ENCODE data around the gene MRTFA.

Gene MRTFA

DNA sequence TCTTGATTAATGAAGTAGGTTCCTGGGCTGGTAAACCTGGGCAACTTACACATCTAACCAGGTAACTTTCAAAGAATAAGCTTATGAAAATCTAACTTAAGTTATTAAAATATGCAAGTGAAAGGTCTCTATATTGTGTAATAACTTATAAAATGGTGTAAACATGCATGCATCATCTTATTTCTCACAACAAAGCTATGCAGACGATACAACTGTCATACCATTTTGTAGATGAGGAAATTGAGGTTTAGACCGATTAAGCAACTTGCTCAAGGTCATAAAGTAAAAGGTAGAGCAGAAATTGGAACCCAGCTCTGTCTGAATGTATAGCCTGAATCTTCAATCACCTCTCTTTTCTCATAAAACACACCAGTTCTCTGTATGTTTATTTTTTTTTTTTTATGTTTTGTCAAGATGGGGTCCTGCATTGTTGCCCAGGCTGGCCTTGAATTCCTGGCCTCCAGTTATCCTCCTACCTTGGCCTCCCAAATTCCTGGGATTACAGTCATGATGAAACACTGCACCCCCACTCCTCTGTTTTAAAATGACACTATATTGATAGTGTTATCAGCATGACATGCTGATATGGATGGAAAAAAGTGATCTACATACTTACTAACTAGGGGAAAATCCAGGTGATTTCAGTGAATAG lies 156.5 kb downstream of the MRTFA start:
- Histone ChIP-seq H3K27me3 (no peaks in the 10 kb centered on the region), H3K4me3 (no peak overlapping the region), H3K9me3 (no peaks in the 10 kb centered on the region), H3K4me1 (peaks cover 0 to 56% (median 7%) of the 10 kb centered on the region in 4 donors), H3K27ac (no peak overlapping the region), H3K36me3 (no peaks in the 10 kb centered on the region)
- no peak for DNase-seq
- TF ChIP-seq, protein P1, sequence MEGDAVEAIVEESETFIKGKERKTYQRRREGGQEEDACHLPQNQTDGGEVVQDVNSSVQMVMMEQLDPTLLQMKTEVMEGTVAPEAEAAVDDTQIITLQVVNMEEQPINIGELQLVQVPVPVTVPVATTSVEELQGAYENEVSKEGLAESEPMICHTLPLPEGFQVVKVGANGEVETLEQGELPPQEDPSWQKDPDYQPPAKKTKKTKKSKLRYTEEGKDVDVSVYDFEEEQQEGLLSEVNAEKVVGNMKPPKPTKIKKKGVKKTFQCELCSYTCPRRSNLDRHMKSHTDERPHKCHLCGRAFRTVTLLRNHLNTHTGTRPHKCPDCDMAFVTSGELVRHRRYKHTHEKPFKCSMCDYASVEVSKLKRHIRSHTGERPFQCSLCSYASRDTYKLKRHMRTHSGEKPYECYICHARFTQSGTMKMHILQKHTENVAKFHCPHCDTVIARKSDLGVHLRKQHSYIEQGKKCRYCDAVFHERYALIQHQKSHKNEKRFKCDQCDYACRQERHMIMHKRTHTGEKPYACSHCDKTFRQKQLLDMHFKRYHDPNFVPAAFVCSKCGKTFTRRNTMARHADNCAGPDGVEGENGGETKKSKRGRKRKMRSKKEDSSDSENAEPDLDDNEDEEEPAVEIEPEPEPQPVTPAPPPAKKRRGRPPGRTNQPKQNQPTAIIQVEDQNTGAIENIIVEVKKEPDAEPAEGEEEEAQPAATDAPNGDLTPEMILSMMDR (IDR thresholded peaks at IDR 0.05) = no peak
- intact Hi-C loops (cut with DNase I; ENCODE audit: low total_unique reads) = no loop called here

DNA sequence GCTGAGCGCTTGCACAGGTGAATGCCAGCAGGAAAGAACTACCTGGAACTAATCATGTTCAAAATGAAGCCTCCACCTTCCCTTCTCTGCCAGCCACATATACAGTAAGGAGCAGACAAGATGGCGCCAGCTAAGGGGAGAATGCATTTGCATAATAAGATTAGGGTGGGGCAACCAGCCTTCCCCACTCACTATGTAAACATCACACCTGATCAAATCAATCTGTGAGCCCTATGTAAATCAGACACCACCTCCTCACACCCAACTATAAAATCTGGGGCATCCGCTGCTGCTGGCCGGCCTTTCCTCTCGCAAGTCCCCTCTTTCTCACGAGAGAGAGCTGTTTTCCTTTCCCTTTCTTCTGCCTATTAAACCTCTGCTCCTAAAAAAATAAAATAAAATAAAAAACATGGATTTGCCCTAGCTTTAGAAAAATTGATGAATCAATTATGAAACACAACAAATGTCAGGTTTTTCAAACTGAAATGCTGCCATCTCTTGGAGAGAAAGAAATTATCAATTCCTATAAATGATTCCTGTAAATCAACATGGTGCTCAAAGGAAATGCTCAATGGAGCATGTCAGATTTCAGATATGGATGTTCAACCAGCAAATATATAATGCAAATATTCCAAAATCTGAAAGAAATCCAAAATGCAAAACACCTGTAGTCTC lies 157.3 kb downstream of the MRTFA start:
- Histone ChIP-seq H3K27me3 (no peaks in the 10 kb centered on the region), H3K27ac (no peak overlapping the region), H3K4me3 (no peak overlapping the region), H3K9me3 (no peaks in the 10 kb centered on the region), H3K36me3 (no peaks in the 10 kb centered on the region), H3K4me1 (peaks cover 0 to 52% (median 7%) of the 10 kb centered on the region in 4 donors)
- no peak for DNase-seq
- TF ChIP-seq, protein P1 (IDR thresholded peaks at IDR 0.05) = no peak
- intact Hi-C loops (cut with DNase I; ENCODE audit: low total_unique reads) = no loop called here

DNA sequence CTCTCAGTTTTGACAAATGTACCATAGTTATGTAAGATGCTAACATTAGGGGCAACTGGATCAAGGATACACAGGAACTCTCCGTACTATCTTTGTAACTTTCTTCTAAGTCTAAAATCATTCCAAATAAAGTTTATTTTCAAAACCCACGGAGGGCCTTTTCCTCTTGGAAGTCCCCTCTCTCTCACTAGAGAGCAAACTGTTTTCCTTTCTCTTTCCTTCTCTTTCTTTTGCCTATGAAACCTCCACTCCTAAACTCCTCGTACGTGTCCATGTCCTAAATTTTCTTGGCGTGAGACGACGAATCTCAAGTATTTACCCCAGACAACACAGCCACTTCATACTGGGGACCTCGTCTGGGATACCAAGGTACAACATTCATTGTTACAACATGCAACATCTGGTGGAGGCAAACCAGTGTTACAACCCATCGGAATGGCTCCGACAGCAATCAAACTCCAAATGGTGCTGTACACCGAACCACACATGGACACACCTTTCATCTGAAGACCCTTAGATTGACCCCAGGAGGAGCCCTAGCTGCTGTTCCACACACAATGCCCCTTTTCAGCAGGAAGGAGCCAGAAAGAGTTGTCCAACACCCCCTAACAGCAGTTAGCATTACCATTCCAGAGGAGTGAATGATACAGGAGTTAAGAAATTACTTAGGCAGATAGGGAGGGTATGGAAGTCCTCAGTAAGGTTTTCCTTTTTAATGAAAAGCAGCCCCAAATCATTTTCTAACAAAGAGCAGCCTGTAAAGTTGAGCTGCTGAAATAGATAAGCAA lies 158.0 kb downstream of the MRTFA start:
- intact Hi-C loops (cut with DNase I; ENCODE audit: low total_unique reads) = no loop called here
- no peaks in the 10 kb centered on the region for H3K9me3 ChIP-seq
- no peak overlapping the region for H3K27ac ChIP-seq
- peaks cover 0 to 52% (median 7%) of the 10 kb centered on the region in 4 donors for H3K4me1 ChIP-seq
- no peak for DNase-seq
- H3K36me3 ChIP-seq = no peaks in the 10 kb centered on the region
- TF ChIP-seq, protein P1 (IDR thresholded peaks at IDR 0.05) = no peak
- H3K4me3 ChIP-seq = no peak overlapping the region
- H3K27me3 ChIP-seq = no peaks in the 10 kb centered on the region

DNA sequence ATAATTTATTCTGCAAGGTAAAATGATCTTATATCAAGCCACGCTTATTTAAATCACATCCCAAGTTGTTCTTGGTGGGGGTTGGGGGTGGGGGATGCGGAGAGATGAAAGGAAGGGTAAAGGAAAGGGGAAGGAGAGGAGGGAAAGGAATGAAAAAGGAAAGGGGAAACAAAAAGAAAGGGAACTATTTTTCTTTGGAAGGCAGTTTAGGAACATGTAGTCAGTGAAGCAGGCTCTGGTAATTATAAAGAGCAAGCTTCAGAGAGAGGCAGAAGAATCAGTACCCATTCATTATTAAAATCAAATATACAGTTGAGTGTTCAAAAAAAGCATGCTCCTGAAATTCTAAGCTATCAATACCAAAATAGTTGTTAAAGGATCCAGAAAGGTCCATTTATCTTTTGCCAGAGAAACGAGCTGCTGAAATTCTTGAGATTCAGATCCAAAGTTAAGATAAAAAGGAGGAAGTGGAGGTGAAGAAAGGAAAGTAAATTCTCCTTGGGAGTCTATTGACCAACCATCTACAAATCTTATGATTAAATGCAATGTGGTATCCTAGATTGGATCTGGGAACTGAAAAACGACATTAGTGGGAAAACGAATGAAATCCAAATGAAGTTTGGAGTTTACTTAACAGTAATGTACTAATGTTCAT lies 158.7 kb downstream of the MRTFA start:
- H3K27me3 ChIP-seq = no peaks in the 10 kb centered on the region
- H3K36me3 ChIP-seq = no peaks in the 10 kb centered on the region
- no peaks in the 10 kb centered on the region for H3K9me3 ChIP-seq
- peaks cover 0 to 52% (median 7%) of the 10 kb centered on the region in 4 donors for H3K4me1 ChIP-seq
- no peak overlapping the region for H3K27ac ChIP-seq
- no peak overlapping the region for H3K4me3 ChIP-seq
- intact Hi-C loops (cut with DNase I; ENCODE audit: low total_unique reads) = no loop called here
- DNase-seq = no peak
- TF ChIP-seq, protein P1 (IDR thresholded peaks at IDR 0.05) = no peak

DNA sequence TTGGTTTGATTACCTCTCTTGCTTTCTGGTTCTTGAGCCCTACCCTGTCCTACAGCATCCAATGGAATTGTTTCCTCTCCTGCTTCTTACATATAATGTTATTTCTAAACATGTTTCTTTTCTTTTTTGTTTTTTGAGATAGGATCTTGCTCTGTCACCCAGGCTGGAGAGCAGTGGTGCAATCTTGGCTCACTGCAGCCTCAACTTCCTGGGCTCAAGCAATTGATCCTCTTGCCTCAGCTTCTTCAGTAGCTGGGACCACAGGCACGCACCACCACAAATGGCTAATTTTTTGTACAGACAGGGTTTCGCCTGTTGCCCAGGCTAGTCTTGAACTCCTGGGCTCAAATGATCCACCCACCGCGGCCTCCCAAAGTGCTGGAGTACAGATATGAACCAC lies 160.2 kb downstream of the MRTFA start:
- H3K4me1 ChIP-seq = peaks cover 0 to 41% (median 7%) of the 10 kb centered on the region in 4 donors
- intact Hi-C loops (cut with DNase I; ENCODE audit: low total_unique reads) = no loop called here
- no peak overlapping the region for H3K27ac ChIP-seq

More for the DNA sequence above, 160.2 kb downstream of the MRTFA start:
- Histone ChIP-seq H3K4me3 (no peak overlapping the region), H3K36me3 (no peaks in the 10 kb centered on the region), H3K27me3 (no peaks in the 10 kb centered on the region), H3K9me3 (no peaks in the 10 kb centered on the region)
- no peak for DNase-seq
- TF ChIP-seq, protein P1 (IDR thresholded peaks at IDR 0.05) = no peak

Data from tibial artery (tissue), 4 donors.